RCC 7860 (cell line): Measurements from ENCODE around the gene FAM117B.
"Not testable (repeated sequence)": the region's sequence is repeated elsewhere in the genome, so short reads cannot be mapped to it uniquely, and the experiment has no call there.

ENCODE experiments used
- DNase-seq: peaks from one replicate; pipeline ENCODE4 v3.0.0-alpha.2; 2015; ENCODE audit warnings: low spot score
- FAIRE-seq: peaks from 2 replicates; lab custom pipeline; 2012; peaks lifted over from hg19 to GRCh38; lab: Jason Lieb, UNC

The FAM117B gene

GRCh38 chr2:202700075-202700901 lies 65.5 kb downstream of the FAM117B start:
- DNase-seq (no peak), FAIRE-seq (no peak)

- FAIRE-seq, result peak; percentile 65
- no peak for DNase-seq
Measured at GRCh38 chr2:202703091-202703490, 68.3 kb downstream of the FAM117B start.

DNA sequence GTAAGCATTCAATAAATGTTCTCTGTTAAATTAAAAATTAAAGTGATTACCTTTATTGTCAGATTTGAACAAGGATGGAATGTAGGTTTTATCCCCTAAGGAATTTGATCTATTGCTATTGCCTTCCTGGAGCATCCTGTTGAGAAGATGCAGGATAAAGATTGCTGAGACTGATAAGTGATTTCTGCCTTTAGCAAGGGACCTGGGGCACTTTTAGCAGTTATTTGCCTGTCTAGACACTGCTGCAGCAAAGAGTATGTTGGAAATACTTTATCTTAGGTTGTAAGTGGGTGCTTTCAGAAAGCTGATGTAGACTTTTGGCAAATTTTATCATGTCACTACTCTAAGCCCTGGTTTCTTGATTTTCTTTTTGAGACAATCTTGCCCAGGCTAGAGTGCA lies 69.5 kb downstream of the FAM117B start:
- FAIRE-seq (no peak), DNase-seq (no peak)

GRCh38 chr2:202705446-202706020 lies 70.8 kb downstream of the FAM117B start:
- DNase-seq (no peak), FAIRE-seq (no peak)

DNA sequence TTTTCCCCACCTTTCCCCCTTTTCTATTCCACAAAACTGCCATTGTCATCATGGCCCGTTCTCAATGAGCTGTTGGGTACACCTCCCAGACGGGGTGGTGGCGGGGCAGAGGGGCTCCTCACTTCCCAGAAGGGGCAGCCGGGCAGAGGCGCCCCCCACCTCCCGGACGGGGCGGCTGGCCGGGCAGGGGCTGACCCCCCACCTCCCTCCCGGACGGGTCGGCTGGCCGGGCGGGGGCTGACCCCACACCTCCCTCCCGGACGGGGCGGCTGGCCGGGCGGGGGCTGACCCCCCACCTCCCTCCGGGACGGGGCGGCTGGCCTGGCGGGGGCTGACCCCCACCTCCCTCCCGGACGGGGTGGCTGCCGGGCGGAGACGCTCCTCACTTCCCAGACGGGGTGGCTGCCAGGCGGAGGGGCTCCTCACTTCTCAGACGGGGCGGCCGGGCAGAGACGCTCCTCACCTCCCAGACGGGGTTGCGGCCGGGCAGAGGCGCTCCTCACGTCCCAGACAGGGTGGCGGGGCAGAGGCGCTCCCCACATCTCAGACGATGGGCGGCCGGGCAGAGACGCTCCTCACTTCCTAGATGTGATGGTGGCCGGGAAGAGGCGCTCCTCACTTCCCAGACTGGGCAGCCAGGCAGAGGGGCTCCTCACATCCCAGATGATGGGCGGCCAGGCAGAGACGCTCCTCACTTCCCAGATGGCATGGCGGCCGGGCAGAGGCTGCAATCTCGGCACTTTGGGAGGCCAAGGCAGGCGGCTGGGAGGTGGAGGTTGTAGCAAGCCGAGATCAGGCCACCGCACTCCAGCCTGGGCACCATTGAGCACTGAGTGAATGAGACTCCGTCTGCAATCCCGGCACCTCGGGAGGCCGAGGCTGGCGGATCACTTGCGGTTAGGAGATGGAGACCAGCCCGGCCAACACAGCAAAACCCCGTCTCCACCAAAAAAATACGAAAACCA lies 80.5 kb downstream of the FAM117B start:
- not testable (repeated sequence) for DNase-seq, FAIRE-seq

- no peak for FAIRE-seq
- DNase-seq, result no peak
Measured at GRCh38 chr2:202716114-202716718, 81.4 kb downstream of the FAM117B start.

DNA sequence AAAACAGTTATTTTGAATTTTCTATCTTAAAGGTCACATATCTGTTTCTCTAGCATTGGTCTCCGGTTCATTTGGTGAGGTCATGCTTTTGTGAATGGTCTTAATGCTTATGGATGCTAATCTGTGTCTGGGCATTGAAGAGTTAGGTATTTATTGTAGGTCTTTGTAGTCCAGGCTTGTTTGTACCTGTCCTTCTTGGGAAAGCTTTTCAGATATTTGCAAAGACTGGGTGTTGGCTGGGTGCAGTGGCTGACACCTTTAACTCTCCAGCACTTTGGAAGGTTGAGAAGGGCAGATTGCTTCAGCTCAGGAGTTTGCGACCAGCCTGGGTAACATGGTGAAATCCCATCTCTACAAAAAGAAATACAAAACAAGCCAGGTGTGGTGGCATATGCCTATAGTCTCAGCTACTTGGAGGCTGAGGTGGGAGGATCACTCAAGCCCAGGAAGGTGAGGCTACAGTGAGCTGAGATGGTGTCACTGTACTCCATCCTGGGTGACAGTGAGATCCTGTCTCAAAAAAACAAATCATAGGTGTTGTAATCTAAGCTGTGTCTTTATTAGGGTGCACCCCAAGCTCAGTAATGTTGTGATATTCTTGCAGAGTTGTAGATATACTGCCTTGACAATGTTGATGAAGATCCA lies 82.3 kb downstream of the FAM117B start:
- DNase-seq (no peak), FAIRE-seq (no peak)

GRCh38 chr2:202717598-202718310 lies 83.0 kb downstream of the FAM117B start:
- DNase-seq (no peak), FAIRE-seq (no peak)

- peak; percentile 75 for FAIRE-seq
Measured at GRCh38 chr2:202718614-202719013, 83.8 kb downstream of the FAM117B start.

DNA sequence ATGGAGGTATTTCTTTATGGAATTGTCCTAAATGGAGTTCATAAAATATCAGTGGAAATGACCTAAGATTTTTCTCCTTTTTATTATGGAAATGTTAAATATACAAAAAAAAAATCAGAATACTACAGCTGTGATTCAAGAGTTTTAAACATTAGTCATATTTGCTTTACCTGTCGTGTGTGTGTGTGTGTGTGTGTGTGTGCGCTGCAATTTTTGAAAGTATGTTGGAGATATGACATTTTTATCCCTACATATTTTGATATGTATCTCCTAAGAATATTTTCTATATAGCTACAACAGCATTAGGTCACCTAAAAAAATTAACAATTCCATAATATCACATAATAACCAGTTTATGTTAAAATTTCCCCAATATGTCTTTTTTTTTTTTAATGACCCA lies 85.5 kb downstream of the FAM117B start:
- no peak for DNase-seq

More at GRCh38 chr2:202718614-202719013, 83.8 kb downstream of the FAM117B start:
- DNase-seq, result peak; percentile 61

DNA sequence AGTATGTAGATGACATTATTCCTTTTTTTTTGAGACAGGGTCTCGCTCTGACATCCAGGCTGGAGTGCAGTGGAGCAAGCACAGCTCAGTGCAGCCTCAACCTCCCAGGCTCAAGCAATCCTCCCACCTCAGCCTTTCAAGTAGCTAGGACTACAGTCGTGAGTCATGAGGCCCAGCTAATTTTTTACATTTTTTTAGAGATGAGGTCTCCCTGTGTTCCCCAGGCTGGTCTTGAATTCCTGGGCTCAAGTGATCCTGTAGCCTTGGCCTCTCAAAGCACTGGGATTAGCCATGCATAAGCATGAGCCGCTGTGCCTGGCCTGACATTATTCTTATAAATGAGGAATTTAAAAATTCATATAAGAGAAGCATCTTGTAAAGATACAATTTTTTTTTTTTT lies 86.9 kb downstream of the FAM117B start:
- peak; percentile 68 for DNase-seq
- peak; percentile 80 for FAIRE-seq

More for the DNA sequence above, 85.5 kb downstream of the FAM117B start:
- no peak for FAIRE-seq

DNA sequence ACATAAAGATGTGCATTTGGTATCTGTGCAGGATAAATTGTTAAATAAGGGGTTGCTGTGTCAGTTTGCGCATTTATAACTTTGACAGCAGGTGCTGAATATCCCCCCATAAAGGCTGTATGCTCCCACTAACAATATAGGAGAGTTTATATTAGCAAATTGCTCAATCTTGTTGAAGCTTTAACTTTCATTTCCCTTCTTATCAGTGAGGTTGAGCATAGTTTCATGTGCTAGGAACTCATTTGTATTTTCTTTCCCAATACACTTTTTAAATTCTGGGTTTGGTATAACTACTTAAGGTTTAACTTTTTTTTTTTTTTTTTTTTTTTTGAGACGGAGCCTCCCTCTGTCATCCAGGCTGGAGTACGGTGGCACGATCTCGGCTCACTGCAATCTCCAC lies 89.0 kb downstream of the FAM117B start:
- no peak for FAIRE-seq
- DNase-seq, result no peak

DNA sequence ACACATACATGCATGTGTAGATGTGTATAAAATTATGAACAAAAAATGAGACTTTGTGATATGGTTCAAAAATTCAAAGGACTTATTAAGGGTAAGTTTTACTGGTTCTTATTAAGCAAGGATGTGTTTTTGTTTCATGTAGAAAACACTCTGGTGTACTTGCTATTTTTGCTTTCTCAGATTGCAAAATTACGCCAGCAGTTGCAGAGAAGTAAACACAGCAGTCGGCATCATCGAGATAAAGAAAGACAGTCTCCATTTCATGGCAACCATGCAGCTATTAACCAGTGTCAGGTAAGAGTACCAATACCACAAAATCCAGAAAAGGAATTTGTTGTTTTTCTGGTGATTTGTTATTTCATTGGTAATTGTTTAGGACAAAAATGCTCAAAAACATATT lies 91.3 kb downstream of the FAM117B start:
- DNase-seq, result no peak
- no peak for FAIRE-seq

DNA sequence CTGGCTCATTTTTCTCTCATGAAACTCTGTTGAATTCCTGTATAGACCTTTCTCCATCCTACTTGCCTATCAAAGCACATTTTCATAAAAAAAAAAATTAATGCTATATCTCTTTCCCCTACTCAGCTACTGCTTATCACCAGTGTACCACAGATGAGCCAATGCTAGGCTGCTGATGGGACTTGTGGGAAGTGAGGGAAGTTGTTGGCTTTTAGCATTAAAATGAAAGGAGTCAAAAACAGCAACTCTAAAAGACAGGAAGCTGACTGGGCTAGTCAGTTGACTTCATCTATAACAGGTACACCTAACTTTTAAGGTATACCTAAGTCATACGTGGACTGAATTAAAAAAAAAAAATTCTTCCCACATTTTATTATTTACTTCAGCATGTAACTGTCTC lies 102.1 kb downstream of the FAM117B start:
- DNase-seq, result no peak

GRCh38 chr2:202743613-202744012 lies 108.8 kb downstream of the FAM117B start:
- FAIRE-seq (no peak), DNase-seq (no peak)

More for the DNA sequence above, 102.1 kb downstream of the FAM117B start:
- no peak for FAIRE-seq

DNA sequence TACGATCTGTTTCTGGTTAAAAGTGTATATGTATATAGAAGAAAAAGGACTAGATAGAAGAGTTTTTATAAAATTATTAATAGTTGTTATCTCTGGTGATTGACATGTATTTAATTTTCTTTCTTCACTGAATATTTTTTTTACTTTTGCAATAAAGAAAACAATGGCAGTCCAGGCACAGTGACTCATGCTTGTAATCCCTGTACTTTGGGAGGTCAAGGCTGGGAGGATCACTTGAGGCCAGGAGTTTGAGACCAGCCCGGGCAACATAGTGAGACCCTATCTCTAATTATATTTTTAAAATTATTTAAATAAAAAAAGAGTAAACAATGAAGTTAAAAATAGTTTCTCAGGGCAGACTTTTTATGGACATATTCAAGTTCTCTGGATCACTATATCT lies 114.7 kb downstream of the FAM117B start:
- no peak for FAIRE-seq
- no peak for DNase-seq

- DNase-seq (no peak), FAIRE-seq (no peak)
Measured at GRCh38 chr2:202750763-202751427, 116.1 kb downstream of the FAM117B start.

GRCh38 chr2:202752071-202752470 lies 117.3 kb downstream of the FAM117B start:
- no peak for DNase-seq
- FAIRE-seq, result no peak

GRCh38 chr2:202754936-202755335 lies 120.2 kb downstream of the FAM117B start:
- DNase-seq (no peak), FAIRE-seq (no peak)
